Activated naive CD8-positive, alpha-beta T cell treated with anti-CD3 and anti-CD28 coated beads, Interleukin-2, amount 50 U/mL, for 16 hours (primary cell): ENCODE results near the gene ZNF737.
A peak's percentile ranks its signal among the peaks of the same experiment; 100 is the strongest.
"Not testable (repeated sequence)": the region's sequence is repeated elsewhere in the genome, so short reads cannot be mapped to it uniquely, and the experiment has no call there.

Experiments
- DNase-seq: peaks from one replicate; pipeline ENCODE4 v3.0.0-alpha.2; 2020; ENCODE audit warnings: low read depth, low spot score

The ZNF737 gene

DNA sequence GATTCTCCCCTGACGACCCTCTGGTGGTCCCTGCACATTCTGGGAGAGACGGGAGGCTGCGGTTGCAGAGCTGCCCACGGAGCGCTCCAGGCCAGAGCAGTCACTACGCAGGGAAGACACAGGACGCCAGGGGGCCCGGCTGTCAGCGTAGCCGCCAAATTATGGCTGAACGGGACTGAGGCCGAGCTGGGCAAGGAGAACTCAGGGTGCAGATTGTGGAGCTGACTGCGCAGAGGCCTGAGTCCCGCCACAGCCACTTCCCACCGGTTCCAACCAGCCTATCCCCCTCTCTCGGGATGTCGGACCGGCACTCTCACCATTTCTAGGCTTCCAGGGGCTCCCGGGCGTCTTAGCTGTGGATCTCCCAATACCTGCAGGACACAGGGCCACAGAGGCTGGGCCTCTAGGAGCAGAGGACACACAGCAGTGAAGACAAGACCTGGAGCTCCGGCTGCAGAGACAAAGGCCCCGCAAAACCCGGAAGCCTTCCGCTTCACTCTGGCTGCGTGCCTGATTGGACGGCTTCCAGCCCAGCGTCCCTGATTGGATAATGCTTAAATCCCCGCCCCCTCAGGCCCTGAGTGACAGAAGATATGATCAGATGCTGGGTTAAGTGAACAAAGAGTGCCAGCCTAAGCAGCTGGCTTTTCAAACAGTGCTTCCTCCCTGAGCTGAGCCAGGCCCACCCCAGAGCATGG, at the start of gene ZNF737:
TSS of gene ZNF737 (minus strand) at position 461 of the 698 bp plus-strand sequence. CDS start at position 320, 141 bp downstream.
- peak; percentile 86 for DNase-seq

DNA sequence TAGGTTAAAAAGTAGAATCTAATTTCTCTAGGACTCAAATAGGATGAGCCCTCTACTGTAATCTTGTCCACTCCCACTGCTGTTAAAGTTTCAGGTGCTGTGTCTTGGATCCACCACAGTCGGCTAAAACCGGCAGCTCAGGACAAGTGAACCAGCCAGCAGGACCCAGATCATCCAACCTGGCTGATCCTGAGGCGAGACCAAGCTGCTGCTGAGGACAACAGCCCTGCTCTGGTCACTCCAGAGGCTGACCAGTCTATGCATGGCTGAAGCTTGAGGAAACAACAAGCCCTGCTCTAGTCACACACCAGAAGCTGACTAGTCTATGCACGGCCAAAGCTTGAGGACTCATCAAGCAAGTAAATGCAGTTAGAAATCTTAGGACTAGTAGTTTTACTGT, 49.4 kb upstream of the ZNF737 start:
- DNase-seq, result not testable (repeated sequence)

DNA sequence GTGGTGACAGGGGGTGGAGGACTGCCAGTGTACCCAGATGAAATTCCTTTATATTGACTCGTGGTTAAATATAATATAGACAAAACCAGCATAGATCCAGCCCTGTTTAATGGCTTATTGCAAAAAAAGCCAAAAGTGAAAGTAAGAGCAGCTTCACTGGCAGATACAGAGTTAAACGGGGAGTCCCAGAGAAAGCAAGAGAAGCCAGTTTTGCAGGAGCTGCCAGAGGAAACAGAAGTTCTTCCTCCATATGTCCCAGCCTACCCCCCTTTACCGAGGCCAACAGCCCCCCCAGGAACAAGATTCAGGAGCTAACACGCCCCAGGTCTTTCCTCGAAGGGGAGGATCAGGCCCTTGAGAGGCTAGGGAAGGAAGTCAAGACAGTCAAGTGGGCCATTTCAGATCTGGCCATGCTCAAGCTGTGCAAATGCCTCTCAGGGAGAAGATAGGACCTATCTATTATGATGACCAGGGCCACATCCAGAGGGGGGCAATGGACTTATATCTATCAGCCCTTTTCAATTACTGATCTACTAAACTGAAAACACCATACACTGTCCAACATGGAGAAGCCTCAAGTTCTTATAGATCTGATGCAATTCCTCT, 47.2 kb upstream of the ZNF737 start:
- no peak for DNase-seq

DNA sequence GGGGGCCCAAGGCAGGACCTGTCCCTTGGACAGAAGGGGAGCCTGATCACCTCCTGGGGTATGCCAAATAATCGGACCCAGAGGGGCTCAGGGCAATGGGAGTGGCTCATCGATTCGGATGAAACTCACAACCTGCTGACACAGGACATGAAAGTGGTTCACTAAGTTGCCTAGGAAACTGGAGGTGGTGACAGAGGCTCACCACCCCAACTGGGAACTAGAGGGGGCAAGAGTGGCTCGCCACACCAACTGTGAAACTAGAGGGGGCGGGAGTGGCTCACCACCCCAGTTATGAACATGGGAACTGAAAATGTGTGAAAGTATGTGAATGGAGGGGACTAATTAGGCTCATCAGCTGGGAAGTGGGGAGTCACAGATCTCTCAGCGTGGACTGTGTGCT, 46.3 kb upstream of the ZNF737 start:
- DNase-seq, result no peak

DNA sequence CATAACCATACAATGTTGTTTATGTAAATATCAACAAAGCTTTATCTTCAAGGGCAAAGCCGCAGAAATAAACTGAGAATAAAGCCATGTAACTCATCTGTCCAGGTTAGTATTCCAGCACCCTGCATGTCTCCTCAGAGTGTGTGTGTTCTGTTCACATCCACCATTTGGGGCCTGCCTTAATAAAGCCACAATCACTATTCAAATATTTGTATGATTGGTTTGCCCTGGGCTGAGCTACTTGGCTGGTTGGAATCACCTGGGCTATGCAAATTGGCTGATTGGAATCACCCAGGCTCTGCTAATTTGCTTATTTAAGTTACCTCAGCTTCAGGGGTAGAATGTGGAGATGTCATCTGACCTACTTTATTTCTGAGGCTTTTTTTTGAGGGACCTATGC, 42.4 kb upstream of the ZNF737 start:
- no peak for DNase-seq

DNA sequence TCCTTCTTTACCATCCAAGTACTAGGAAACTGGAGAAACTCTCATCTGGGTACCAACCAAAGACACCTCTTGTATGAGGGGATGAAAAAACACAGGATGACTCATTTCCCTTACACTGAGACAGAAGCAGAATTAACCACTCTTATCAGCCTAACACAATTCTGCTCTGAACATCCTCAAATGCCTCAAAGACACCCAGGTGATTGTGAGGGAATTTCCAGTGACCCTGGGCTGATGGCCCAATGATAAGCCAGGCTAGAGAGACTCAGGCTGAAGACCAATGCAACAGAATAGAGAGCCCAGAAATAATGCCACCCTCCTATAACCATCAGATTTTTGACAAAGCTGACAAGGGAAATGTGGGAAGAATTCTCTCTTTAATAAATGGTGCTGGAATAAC, 7.0 kb downstream of the ZNF737 start:
- no peak for DNase-seq

DNA sequence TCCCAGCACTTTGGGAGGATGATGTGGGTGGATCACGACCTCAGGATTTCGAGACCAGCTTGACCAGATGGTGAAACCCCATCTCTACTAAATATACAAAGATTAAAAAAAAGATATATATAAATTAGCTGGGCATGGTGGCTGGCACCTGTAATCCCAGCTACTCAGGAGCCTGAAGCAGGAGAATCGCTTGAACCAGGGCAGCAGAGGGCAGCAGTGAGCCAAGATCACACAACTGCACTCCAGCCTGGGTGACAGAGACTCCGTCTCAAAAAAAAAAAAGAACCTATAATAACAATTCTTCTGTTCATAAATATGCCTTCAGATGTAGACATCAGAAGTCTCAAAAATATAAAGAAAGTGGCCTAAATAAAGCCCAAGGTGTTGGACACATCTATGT, 7.6 kb downstream of the ZNF737 start:
- DNase-seq, result no peak

DNA sequence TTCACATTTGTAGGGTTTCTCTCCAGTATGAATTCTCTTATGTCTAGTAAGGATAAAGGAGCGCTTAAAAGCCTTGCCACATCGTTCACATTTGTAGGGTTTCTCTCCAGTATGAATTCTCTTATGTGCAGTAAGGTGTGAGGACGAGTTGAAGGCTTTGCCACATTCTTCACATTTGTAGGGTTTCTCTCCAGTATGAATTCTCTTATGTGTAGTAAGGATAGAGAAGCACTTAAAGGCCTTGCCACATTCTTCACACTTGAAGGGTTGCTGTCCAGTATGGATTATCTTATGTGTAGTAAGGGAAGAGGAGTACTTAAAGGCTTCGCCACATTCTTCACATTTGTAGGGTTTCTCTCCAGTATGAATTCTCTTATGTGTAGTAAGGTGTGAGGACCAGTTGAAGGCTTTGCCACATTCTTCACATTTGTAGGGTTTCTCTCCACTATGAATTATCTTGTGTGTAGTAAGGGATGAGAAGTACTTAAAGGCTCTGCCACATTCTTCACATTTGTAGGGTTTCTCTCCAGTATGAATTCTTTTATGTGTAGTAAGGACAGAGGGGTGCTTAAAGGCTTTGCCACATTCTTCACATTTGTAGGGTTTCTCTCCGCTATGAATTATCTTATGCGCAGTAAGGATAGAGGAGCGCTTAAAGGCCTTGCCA, 20.8 kb downstream of the ZNF737 start:
- not testable (repeated sequence) for DNase-seq

DNA sequence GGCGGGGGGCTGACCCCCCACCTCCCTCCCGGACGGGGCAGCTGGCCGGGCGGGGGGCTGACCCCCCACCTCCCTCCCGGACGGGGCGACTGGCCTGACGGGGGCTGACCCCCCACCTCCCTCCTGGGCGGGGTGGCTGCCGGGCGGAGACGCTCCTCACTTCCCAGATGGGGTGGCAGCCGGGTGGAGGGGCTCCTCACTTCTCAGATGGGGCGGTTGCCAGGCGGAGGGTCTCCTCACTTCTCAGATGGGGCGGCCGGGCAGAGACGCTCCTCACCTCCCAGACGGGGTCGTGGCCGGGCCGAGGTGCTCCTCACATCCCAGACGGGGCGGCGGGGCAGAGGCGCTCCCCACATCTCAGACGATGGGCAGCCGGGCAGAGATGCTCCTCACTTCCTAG, 35.3 kb downstream of the ZNF737 start:
- not testable (repeated sequence) for DNase-seq

DNA sequence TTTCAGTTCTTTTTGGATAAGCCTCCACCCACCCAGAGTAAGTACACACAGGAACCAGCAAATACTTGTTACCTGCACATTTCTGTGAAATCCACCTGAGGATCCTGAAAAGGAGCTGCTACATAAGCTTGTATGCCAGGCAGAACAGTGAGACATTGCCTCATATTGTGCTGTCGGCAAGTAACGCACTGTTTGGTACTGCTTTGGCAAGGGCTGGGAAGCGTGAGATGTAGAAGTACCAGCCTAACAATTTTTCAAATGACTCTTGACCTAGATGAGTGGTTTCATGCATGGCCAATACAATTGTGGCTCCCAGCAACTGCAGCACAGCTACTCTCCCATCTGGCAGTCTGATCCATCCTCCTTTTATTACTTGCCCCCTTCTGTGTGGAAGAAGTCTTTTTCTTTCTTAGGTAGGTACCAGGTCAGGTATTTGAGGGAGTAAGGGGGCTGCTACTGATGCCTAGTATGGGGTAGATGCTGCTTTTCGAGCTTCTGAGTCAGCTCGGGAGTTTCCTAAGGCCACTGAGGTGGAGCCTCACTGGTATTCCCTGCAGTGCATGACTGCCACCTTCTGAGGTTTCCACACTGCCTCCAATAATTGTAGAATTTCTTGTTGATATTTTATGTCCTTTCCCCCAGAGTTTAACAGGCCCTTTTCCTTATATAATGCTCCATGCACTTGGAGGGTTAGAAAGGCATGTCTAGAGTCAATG, 52.2 kb downstream of the ZNF737 start:
- DNase-seq, result no peak

DNA sequence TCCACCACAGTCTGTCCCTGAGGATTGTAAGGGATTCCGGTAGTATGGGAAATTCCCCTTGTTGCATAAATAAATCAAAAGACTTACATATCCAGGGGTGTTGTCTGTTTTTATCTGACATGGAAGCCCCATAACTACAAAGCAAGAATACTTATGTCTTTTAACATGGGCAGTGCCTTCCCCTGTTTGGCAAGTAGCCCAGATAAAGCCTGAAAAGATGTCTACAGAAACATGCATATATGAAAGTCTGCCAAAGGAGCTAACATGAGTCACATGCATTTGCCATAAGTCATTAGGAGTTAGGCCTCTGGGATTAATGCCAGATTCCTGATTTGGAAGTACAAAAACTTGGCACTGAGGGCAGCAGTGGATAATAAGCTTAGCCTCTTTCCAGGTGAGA, 62.1 kb downstream of the ZNF737 start:
- DNase-seq, result no peak
